OCI-LY1 (cell line): ENCODE measurements around the gene SLC2A2.

ENCODE experiments used
- H2AFZ ChIP-seq: fragments of 200-600 bp; sonication (generic), shearing (Covaris generic); 2 replicates; pipeline ENCODE4 v1.6.0; 2014; ENCODE audit warnings: antibody characterized with exemption, mild to moderate bottlenecking, low read length
- H3F3A ChIP-seq: fragments of 200-600 bp; sonication (generic), shearing (Covaris generic); 2 replicates; pipeline ENCODE4 v1.6.0; 2014; ENCODE audit warnings: mild to moderate bottlenecking, antibody characterized with exemption, low read length, moderate library complexity; ENCODE audit not compliant: insufficient read depth
- H3K27ac ChIP-seq: fragments of 200-600 bp; sonication (generic); 2 replicates; pipeline ENCODE4 v1.5.1; 2014; ENCODE audit warnings: low read length, mixed run types, mild to moderate bottlenecking, low read depth; ENCODE audit not compliant: poor library complexity, severe bottlenecking
- H3K27me3 ChIP-seq: fragments of 200-600 bp; sonication (generic); 2 replicates; pipeline ENCODE4 v1.6.0; 2014; ENCODE audit warnings: antibody characterized with exemption, mild to moderate bottlenecking, low read length, moderate library complexity; ENCODE audit not compliant: insufficient read depth
- H3K36me3 ChIP-seq: fragments of 200-600 bp; sonication (generic); 2 replicates; pipeline ENCODE4 v1.6.1; 2014; ENCODE audit warnings: mild to moderate bottlenecking, antibody characterized with exemption, low read length, moderate library complexity, mixed read lengths; ENCODE audit not compliant: insufficient read depth
- H3K4me1 ChIP-seq: fragments of 200-600 bp; sonication (generic); 2 replicates; pipeline ENCODE4 v1.5.1; 2014; ENCODE audit warnings: mild to moderate bottlenecking, low read length, moderate library complexity; ENCODE audit not compliant: insufficient read depth, severe bottlenecking
- H3K4me2 ChIP-seq: fragments of 200-600 bp; sonication (generic), shearing (Covaris generic); 2 replicates; pipeline ENCODE4 v1.6.1; 2014; ENCODE audit warnings: low read length
- H3K4me3 ChIP-seq: fragments of 200-600 bp; sonication (generic); 2 replicates; pipeline ENCODE4 v1.5.1; 2014; ENCODE audit warnings: low read length, low read depth, mild to moderate bottlenecking, mixed read lengths; ENCODE audit not compliant: poor library complexity, severe bottlenecking
- H3K79me2 ChIP-seq: fragments of 200-600 bp; shearing (Covaris generic); 2 replicates; pipeline ENCODE4 v1.6.1; 2016; ENCODE audit warnings: mixed run types, low read length, mixed read lengths; ENCODE audit not compliant: insufficient read depth
- H3K9ac ChIP-seq: fragments of 200-600 bp; sonication (generic), shearing (Covaris generic); 2 replicates; pipeline ENCODE4 v1.6.1; 2014; ENCODE audit warnings: mild to moderate bottlenecking, low read length, mixed read lengths
- H3K9me2 ChIP-seq: fragments of 200-600 bp; sonication (generic), shearing (Covaris generic); 2 replicates; pipeline ENCODE4 v1.6.1; 2014; ENCODE audit warnings: low read depth, mild to moderate bottlenecking, low read length, mixed read lengths
- H3K9me3 ChIP-seq: fragments of 200-600 bp; shearing (Covaris generic); 2 replicates; pipeline ENCODE4 v1.6.1; 2014; ENCODE audit warnings: low read length, mixed read lengths
- H4K20me1 ChIP-seq: fragments of 200-600 bp; sonication (generic), shearing (Covaris generic); 2 replicates; pipeline ENCODE4 v1.6.0; 2016; ENCODE audit warnings: mild to moderate bottlenecking, low read length; ENCODE audit not compliant: insufficient read depth
- EZH2 ChIP-seq: fragments of 200-600 bp; sonication (generic), shearing (Covaris generic); IDR thresholded peaks from 2 replicates; pipeline ENCODE4 v1.8.0; 2017; ENCODE audit warnings: borderline replicate concordance, mixed run types, mild to moderate bottlenecking, antibody characterized with exemption, low read length, moderate library complexity, mixed read lengths
- TF ChIP-seq, protein P1 (sequence below): fragments of 200-600 bp; sonication (generic), shearing (Covaris generic); IDR thresholded peaks from 2 replicates; pipeline ENCODE4 v1.5.1; 2017; ENCODE audit warnings: mild to moderate bottlenecking, antibody characterized with exemption, low read length, moderate library complexity, mixed read lengths

The SLC2A2 gene

DNA sequence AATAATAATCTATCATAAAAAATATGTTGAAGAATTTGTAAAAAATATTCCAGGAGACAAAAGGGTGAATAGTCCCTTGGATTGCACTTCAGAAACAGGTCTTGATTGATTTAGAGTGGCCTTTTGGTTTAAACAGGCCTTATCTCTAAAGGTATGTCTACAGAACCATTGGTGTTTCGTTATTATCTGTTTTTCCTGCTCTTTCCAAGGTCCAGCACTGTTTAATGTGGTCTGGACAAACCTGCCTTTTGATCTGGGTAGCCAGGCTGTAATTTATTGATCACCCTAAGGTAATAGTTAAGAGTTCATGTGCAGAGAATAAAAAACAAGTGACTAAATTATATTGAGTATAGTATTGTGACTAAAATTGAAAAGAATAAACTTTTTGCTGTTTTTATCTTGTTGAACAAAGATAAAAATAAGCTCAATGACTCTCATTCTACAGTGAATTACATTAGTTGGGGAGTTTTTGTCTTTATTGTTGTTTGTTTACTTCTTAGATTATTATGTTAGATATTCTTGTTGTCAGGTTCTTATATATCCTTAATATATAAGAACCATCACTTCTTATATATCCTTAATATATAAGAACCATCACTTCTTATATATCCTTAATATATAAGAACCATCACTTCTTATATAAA is 25.1 kb downstream of the SLC2A2 start:
- Histone ChIP-seq H3K9me3 (no peaks in the 10 kb centered on the region), H3K4me1 (no peaks in the 10 kb centered on the region), H4K20me1 (no peaks in the 10 kb centered on the region), H3F3A (no peaks in the 10 kb centered on the region), H3K4me3 (no peak overlapping the region), H3K4me2 (no peak overlapping the region), H3K9me2 (no peaks in the 10 kb centered on the region), H3K9ac (no peak overlapping the region), H3K27ac (no peak overlapping the region), H3K27me3 (no peaks in the 10 kb centered on the region), H3K36me3 (no peaks in the 10 kb centered on the region), H2AFZ (no peak overlapping the region), H3K79me2 (no peaks in the 10 kb centered on the region)
- no peak for TF ChIP-seq EZH2
- TF ChIP-seq, protein P1, sequence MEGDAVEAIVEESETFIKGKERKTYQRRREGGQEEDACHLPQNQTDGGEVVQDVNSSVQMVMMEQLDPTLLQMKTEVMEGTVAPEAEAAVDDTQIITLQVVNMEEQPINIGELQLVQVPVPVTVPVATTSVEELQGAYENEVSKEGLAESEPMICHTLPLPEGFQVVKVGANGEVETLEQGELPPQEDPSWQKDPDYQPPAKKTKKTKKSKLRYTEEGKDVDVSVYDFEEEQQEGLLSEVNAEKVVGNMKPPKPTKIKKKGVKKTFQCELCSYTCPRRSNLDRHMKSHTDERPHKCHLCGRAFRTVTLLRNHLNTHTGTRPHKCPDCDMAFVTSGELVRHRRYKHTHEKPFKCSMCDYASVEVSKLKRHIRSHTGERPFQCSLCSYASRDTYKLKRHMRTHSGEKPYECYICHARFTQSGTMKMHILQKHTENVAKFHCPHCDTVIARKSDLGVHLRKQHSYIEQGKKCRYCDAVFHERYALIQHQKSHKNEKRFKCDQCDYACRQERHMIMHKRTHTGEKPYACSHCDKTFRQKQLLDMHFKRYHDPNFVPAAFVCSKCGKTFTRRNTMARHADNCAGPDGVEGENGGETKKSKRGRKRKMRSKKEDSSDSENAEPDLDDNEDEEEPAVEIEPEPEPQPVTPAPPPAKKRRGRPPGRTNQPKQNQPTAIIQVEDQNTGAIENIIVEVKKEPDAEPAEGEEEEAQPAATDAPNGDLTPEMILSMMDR: no peak

DNA sequence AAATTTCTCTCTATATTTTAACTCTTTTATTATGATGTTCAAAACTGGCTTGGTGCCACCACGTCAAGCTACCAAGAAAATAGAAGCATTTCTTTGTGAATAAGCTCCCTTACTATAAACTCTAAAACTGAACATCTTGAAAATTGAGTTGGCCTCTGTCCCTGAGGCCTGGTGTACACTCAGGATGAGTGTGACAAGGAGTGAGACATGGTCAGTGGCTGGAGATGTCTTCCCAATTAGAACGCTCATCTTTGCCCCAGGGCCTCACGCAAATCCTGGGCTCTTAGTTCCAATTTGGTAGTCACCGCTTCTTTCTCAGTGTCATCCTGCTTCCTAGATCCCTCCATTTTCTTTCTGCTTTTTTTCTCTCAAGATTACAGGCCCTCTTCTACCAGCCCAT is 26.2 kb downstream of the SLC2A2 start:
- Histone ChIP-seq H3K4me1 (no peaks in the 10 kb centered on the region), H3K9ac (no peak overlapping the region), H3K36me3 (no peaks in the 10 kb centered on the region), H2AFZ (no peak overlapping the region), H3K9me2 (no peaks in the 10 kb centered on the region), H3K27me3 (no peaks in the 10 kb centered on the region), H3K9me3 (no peaks in the 10 kb centered on the region), H3K4me2 (no peak overlapping the region), H3K4me3 (no peak overlapping the region), H3K27ac (no peak overlapping the region), H3K79me2 (no peaks in the 10 kb centered on the region), H4K20me1 (no peaks in the 10 kb centered on the region), H3F3A (no peaks in the 10 kb centered on the region)
- TF ChIP-seq, protein P1: no peak
- TF ChIP-seq EZH2: no peak

DNA sequence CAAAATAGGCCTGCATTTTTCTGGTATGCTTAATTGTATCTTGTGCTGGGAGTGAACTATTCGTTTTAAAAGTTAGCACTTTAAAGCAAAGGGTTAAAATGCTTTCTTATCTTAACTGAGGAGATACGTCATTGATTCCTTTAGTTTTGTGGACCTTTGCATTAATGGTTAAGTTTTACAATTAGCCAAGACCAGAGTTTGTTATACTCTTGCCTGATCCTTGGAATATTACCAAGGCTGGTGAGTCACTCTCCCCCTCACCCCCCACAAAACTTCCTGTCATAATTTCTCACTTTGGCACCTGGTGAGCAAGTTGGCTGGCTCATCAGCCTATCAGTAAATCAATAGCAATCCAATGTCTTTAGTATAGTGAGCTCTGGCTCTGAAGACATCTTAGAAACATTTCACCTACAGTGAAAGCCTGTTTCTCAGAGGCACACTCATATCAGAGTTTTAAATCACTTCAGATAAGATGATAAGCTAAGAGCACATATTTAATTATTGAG is 26.7 kb downstream of the SLC2A2 start:
- H3K79me2 ChIP-seq: no peaks in the 10 kb centered on the region
- H2AFZ ChIP-seq: no peak overlapping the region
- no peak overlapping the region for H3K4me2 ChIP-seq

More for the DNA sequence above, 26.7 kb downstream of the SLC2A2 start:
- Histone ChIP-seq H3K4me3 (no peak overlapping the region), H3K9ac (no peak overlapping the region), H3K9me2 (no peaks in the 10 kb centered on the region), H3K36me3 (no peaks in the 10 kb centered on the region), H3K27ac (no peak overlapping the region), H4K20me1 (no peaks in the 10 kb centered on the region), H3K9me3 (no peaks in the 10 kb centered on the region), H3K4me1 (no peaks in the 10 kb centered on the region), H3K27me3 (no peaks in the 10 kb centered on the region), H3F3A (no peaks in the 10 kb centered on the region)
- no peak for TF ChIP-seq EZH2
- TF ChIP-seq, protein P1: no peak
